ENCODE data around the gene DNAI1.
"Not testable (repeated sequence)": the region's sequence is repeated elsewhere in the genome, so short reads cannot be mapped to it uniquely, and the experiment has no call there.

The DNAI1 gene

GRCh38 chr9:34451135-34451534 is 7.5 kb upstream of the DNAI1 start:
- no peak for DNase-seq

DNA sequence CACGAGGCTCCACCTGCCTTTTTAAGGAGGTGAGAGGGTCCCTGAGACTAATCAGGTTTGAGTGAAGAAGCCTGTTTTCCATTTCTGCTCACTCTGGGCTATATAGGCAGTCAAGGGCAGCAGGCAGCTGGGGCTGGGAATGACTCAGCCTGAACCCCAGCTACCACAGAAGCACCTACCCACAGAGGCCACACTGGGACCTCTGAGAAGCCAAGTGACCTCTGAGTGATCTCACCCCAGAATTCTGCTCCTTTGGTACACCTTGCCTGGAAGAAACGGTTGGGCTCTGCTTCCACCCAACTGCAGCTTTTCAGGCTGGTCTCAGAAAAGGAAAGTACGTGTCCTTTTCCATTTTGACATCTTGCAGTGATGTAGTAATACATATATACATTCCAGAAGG is 7.1 kb upstream of the DNAI1 start:
- DNase-seq = no peak

- DNase-seq = no peak
Measured at GRCh38 chr9:34452568-34452967, 6.0 kb upstream of the DNAI1 start.

DNA sequence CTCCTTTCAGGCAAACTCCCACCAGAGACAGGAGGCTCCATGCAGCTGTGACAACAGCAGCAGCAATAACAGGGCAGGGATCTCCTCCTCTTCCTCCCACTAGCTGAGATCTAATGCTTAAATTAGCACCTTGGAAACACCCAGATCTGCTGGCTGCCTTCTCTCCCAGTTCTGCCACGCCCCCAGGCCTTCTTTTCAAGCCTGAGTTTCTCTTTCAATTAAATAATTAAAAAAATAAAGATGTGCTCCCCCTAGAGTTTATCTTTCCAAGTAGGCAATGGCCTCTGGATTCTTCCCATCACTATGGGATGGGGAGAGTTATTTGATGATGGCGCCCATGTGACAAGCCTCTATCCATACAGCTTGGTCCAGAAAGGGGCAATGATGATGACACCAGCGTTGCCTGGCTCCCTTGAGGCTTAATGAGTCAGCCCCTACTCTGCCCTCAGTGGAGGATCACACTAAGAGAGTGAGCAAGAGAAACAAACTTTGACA is 4.0 kb upstream of the DNAI1 start:
- no peak for DNase-seq

- no peak for DNase-seq
Measured at GRCh38 chr9:34456151-34456550, 2.5 kb upstream of the DNAI1 start.

DNA sequence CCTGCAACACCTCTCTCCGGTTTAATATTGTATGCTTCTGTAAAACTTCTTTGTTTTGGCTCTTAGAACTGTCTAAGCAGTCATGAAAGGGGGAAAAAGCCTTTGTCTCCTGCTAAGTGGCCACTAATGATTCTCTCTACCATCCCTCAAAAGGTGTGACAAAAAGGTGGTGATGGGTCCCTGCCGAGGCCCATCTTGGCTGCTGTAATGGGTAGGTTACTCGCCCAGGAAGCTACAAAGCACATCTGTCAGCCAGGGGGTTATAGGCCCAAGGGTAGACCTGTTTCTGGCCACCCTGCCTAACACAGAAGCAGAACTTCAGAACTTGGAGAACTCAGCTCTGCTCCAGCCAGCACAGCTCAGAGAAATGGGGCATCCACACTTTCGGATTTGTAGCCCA is 1.9 kb upstream of the DNAI1 start:
- no peak for DNase-seq

- DNase-seq = no peak
Measured at GRCh38 chr9:34457266-34458012, 1.2 kb upstream of the DNAI1 start.

- DNase-seq = no peak
Measured at GRCh38 chr9:34458959-34459340, 345 bp downstream of the DNAI1 start.

DNA sequence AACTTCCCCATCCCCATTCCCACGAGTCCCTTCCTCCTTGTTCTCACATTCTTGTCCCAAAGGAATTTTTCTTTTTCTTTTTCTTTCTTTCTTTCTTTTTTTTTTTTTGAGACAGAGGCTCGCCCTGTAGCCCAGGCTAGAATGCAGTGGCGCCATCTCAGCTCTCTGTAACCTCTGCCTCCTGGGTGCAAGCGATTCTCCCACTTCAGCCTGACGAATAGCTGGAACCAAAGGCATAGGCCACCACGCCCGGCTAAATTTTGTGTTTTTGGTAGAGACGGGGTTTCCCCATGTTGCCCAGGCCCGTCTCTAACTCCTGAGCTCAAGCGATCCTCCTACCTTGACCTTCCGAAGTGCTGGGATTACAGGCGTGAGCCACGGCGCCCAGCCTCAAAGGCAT is 751 bp downstream of the DNAI1 start:
- no peak for DNase-seq

DNA sequence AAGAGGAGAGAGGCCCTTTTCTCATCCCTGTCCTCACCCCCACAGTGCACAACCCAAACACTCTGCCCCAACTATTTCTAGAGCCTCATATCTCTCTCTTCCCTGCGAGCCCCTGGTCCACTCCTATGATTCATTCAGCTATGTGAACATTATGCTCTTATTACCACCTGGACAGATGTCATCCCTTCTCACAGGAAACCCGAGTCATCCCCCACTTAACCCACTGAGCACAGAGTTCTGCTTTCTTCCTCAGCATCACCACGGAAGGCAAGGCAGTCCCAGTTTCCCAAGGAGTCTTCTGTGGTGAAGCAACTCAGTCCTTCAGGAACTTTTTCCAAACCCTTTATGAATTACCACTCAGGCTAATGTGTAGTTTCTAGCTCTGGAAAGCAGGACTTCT is 1.3 kb downstream of the DNAI1 start:
- DNase-seq = no peak

GRCh38 chr9:34463098-34463900 is 4.7 kb downstream of the DNAI1 start:
- DNase-seq = no peak

- DNase-seq = no peak
Measured at GRCh38 chr9:34463901-34464232, 5.3 kb downstream of the DNAI1 start.

GRCh38 chr9:34464571-34464970 is 6.0 kb downstream of the DNAI1 start:
- DNase-seq = no peak

GRCh38 chr9:34465468-34465867 is 6.9 kb downstream of the DNAI1 start:
- DNase-seq = no peak

GRCh38 chr9:34475097-34475496 is 16.5 kb downstream of the DNAI1 start:
- no peak for DNase-seq

- DNase-seq = no peak
Measured at GRCh38 chr9:34477541-34477940, 18.9 kb downstream of the DNAI1 start.

GRCh38 chr9:34479431-34479866 is 20.8 kb downstream of the DNAI1 start:
- DNase-seq = no peak

DNA sequence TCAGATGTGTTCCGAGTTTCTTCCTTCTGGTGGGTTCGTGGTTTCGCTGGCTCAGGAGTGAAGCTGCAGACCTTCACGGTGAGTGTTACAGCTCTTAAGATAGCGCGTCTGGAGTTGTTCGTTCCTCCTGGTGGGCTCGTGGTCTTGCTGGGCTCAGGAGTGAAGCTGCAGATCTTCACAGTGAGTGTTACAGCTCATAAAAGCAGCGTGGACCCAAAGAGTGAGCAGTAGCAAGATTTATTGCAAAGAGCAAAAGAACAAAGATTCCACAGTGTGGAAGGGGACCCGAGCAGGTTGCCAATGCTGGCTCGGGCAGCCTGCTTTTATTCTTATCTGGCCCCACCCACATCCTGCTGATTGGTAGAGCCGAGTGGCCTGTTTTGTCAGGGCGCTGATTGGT is 23.0 kb downstream of the DNAI1 start:
- DNase-seq = not testable (repeated sequence)

DNA sequence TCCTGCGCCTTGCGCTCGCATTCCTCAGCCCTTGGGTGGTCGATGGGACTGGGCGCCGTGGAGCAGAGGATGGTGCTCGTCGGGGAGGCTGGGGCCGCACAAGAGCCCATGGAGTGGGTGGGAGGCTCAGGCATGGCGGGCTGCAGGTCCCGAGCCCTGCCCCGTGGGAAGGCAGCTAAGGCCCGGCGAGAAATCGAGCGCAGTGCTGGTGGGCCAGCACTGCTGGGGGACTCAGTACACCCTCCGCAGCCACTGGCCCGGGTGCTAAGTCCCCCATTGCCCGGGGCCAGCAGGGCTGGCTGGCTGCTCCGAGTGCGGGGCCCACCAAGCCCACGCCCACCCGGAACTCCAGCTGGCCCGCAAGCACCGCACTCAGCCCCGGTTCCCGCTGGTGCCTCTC is 24.1 kb downstream of the DNAI1 start:
- DNase-seq = not testable (repeated sequence)

DNA sequence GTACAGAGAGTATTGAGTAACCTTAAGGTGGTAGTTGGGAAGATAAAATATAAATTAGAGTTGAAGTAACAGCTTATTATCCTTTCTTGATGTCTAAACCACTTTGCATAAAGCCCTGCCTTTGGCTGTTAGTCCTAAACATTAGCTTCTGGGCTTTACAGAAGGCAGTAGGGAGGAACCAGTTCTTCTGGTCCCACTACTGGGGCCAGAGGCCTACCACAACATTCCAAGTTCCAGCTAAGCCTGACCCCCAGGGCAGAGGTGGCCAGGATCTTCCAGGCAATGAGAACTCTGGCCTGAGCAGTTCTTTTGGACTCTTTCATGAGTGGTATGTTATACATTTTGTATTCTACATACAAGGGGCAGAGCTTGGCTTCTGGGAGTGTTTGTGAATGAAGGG is 26.1 kb downstream of the DNAI1 start:
- no peak for DNase-seq

DNA sequence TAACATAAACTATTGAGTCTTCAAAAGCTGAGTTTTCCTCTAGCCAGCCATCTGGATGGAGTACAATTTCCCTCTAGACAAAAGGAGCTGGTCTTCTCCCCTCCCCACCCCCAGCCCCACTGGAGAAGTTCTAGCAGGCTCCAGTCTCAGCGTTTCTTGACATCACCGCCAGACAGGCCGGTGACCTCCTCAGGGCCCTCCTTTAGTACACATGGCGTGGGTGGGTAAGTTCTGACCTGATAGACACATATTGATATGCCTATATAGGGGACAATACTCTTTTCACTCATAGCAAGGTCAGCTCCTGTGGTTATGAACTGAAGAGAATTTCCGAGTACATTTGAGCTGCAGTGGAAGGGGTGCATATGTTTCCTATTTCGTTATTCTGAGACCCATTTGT is 27.2 kb downstream of the DNAI1 start:
- no peak for DNase-seq

GRCh38 chr9:34486572-34486971 is 28.0 kb downstream of the DNAI1 start:
- DNase-seq = no peak

DNA sequence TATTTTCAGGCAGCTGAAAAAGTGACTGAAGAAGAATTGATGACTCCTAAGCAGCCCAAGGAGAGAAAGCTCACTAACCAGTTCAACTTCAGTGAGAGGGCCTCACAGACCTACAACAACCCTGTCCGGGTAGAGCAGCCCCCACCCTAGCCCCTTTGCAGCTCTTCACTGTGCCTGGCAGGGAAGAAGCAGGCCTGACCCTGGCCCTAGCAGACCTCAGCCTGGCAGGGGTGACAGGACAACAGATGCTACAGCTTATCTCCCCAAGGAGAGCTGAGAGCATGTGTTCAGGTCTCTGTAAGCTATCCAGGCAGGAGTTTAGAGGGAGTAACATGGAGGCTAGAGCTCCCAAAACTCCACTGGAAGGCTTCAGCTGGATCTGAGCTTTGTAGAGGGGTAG is 31.8 kb downstream of the DNAI1 start:
- no peak for DNase-seq

DNA sequence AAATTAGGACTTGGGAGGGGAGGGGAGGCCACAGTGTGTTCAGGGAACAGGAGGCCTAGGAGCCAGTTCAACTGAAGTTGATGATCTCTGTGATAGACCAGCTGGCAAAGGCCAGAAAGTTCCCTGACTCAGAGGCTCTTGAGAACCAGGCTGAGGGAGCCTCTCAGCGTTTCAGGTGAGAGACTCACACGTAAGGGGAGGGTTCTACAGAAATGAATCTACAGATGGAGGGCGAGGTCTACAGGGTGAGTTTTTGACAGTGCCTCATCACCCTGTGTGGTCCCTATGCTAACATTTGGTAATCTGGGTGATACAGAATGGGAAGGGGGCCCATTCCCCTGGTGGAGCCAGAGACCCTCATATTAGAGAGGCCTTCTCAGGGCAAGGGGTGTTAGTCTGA is 32.2 kb downstream of the DNAI1 start:
- no peak for DNase-seq

- DNase-seq = no peak
Measured at GRCh38 chr9:34491596-34491995, 33.0 kb downstream of the DNAI1 start.

All from CD4-positive, alpha-beta T cell treated with Interleukin-15 for 1 hour (primary cell).